Thyroid gland (tissue), 4 donors: ENCODE data around the gene ALDH1A1. TPM values are rescaled to one million over a fixed set of nuclear protein-coding genes. Genes with fewer than 3 reads are reported as not detected.

Experiments used
- DNase-seq, 2 donors: peaks; one replicate each; pipeline ENCODE4 v3.0.0-alpha.2; 2019
- H3K27ac ChIP-seq, 3 donors: fragments of 200-600 bp; sonication (generic); 1 replicate in 2 of 3; 2 replicates in 1 of 3; pipeline ENCODE4 v1.5.1; 2016 to 2019; ENCODE audit warnings: mild to moderate bottlenecking in 1 of 3, moderate library complexity in 1 of 3
- H3K27me3 ChIP-seq: fragments of 200-600 bp; sonication (generic); one replicate; pipeline ENCODE4 v1.5.1; 2019
- H3K36me3 ChIP-seq, 2 donors: fragments of 200-600 bp; sonication (generic); one replicate each; pipeline ENCODE4 v1.5.1; 2016 to 2019
- H3K4me1 ChIP-seq, 2 donors: fragments of 200-600 bp; sonication (generic); one replicate each; pipeline ENCODE4 v1.5.1; 2017 to 2019
- H3K4me3 ChIP-seq, 3 donors: fragments of 200-600 bp; sonication (generic); replicated peaks in 1 of 3; 1 replicate in 2 of 3; 2 replicates in 1 of 3; pipeline ENCODE4 v1.5.1; 2016; ENCODE audit warnings: mild to moderate bottlenecking in 1 of 3
- H3K9me3 ChIP-seq: fragments of 200-600 bp; sonication (generic); one replicate; pipeline ENCODE4 v1.5.1; 2017
- POLR2A ChIP-seq, 2 donors: fragments of 450-650 bp; IDR thresholded peaks; one replicate each; pipeline ENCODE4 v1.6.1; 2017; ENCODE audit warnings: antibody characterized with exemption in 2 of 2, mild to moderate bottlenecking in 2 of 2, moderate library complexity in 1 of 2
- WGBS, 2 donors: methylation state at CpG; one replicate each; pipeline ENCODE4 v1.1.5; 2017; 5-methylcytosine and 5-hydroxymethylcytosine counted together
- intact Hi-C: fragments of 100-400 bp; cut with DNase I; formaldehyde crosslinking; loops from one replicate; pipeline ENCODE4 v1.15.1; 2023
- total RNA-seq, 4 donors: library from RNA; depleted of rRNA; stranded (reverse); fragments of >200 nt; gene quantifications; one replicate each; pipeline ENCODE4 v1.2.3, GENCODE V29; 2016
- TF ChIP-seq, protein P1 (sequence below), 6 experiments: fragments of 200-600 bp in 3 of 6; fragments of 450-650 bp in 3 of 6; sonication (generic) in 3 of 6; IDR thresholded peaks; one replicate each; pipeline ENCODE4 v1.5.1; 2016 to 2019; ENCODE audit warnings: antibody characterized with exemption in 6 of 6, mild to moderate bottlenecking in 2 of 6, inconsistent platforms in 1 of 6, moderate library complexity in 1 of 6

The ALDH1A1 gene
- total RNA-seq, 4 donors from 2014 or later: 237 to 323 (median 293) TPM

DNA sequence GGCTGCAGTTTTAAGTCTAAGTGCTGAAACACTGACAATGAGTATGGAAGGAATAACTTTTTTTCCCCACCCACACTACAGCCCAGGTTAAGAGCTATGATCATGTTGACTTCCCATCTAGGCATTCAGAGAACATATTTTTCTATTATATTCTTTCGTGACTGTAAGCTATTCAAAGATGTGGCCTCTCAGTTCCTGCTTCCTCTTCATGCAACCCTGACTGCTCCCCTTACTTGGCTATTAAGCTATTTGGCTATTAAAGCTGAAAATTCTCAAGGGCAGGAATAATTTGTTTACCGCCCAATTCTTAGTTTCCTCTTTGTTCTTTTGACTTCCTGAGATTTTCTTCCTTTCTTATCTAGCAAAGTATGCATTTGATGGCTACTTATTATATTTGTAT is 18.6 kb upstream of the ALDH1A1 start:
- 68 to 72% methylated on average over 2 of the region's 2 CpGs for WGBS, 2 donors
- Histone ChIP-seq H3K4me1 (no peaks in the 10 kb centered on the region), H3K9me3 (no peaks in the 10 kb centered on the region), H3K4me3 (no peak overlapping the region), H3K27me3 (no peaks in the 10 kb centered on the region), H3K36me3 (no peaks in the 10 kb centered on the region), H3K27ac (no peak overlapping the region)
- intact Hi-C loops: no loop called here
- DNase-seq: no peak
- TF ChIP-seq POLR2A (IDR thresholded peaks at IDR 0.05): no peak
- TF ChIP-seq, protein P1, sequence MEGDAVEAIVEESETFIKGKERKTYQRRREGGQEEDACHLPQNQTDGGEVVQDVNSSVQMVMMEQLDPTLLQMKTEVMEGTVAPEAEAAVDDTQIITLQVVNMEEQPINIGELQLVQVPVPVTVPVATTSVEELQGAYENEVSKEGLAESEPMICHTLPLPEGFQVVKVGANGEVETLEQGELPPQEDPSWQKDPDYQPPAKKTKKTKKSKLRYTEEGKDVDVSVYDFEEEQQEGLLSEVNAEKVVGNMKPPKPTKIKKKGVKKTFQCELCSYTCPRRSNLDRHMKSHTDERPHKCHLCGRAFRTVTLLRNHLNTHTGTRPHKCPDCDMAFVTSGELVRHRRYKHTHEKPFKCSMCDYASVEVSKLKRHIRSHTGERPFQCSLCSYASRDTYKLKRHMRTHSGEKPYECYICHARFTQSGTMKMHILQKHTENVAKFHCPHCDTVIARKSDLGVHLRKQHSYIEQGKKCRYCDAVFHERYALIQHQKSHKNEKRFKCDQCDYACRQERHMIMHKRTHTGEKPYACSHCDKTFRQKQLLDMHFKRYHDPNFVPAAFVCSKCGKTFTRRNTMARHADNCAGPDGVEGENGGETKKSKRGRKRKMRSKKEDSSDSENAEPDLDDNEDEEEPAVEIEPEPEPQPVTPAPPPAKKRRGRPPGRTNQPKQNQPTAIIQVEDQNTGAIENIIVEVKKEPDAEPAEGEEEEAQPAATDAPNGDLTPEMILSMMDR (IDR thresholded peaks at IDR 0.05): no peak

DNA sequence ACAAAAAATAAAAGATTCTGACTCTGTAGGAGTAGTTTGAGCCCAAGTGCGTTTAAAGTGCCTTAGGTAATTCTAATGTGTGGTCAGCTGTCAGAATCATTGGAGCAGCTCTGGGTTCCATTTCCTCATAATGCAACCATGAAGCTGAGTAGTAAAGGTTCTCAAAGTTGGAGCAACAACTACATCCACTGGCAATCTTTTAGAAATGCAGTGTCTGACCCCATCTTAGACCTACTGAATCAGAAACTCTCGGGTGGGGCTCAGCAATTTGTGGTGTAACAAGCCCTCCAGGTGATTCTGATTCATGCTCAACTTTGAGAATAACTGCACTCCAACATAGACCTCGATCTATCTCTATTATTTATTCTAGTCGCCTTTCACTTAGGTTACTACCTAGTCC is 7.6 kb upstream of the ALDH1A1 start:
- Histone ChIP-seq H3K27me3 (no peaks in the 10 kb centered on the region), H3K4me1 (no peaks in the 10 kb centered on the region), H3K36me3 (no peaks in the 10 kb centered on the region), H3K27ac (no peak overlapping the region), H3K4me3 (no peak overlapping the region), H3K9me3 (no peaks in the 10 kb centered on the region)
- WGBS, 2 donors: 71 to 74% methylated on average over 4 of the region's 4 CpGs
- DNase-seq: no peak
- intact Hi-C loops: no loop called here
- TF ChIP-seq, protein P1 (IDR thresholded peaks at IDR 0.05): peak in 2 of 6 experiments; percentile 7 to 20
- TF ChIP-seq POLR2A (IDR thresholded peaks at IDR 0.05): no peak

DNA sequence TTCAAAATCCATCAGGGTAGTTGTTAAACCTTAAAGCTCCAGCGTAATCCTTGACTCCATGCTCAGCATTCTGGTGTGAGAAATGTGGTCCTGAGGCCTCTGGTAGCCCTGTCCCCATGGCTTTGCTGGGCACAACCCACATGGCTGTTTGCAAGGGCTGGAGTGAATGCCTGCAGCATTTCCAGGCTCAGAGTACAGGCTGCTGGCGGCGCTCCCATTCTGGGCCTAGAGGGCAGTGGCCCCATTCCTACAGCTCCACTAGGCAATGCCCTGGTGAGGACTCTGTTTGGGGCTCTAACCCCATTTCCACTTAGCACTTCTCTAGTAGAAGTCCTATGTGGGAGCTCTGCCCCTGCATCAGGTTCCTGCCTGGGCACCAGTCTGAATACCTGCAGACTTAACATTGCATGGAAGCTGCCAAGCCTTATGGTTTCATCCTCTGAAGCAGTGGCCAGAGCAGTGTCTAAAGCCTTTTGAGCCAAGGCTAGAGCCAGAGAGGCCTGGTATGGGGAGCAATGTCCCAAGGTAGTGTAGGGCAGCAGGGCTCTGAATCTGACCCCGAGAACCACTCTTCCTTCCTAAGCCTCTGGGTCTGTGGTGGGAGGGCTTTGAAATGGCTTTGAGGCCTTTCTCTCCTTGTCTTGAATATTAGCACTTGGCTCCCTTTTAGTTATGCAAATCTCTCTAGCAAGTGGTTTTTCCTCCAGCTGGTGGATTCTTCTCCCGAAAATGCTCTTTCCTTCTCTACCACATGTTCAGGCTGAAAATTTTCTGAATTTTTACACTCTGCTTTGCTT is 5.8 kb upstream of the ALDH1A1 start:
- Histone ChIP-seq H3K36me3 (no peaks in the 10 kb centered on the region), H3K27me3 (no peaks in the 10 kb centered on the region), H3K4me3 (no peak overlapping the region), H3K27ac (no peak overlapping the region), H3K4me1 (peaks cover 5% of the 10 kb centered on the region in 2 donors), H3K9me3 (no peaks in the 10 kb centered on the region)
- no peak for DNase-seq
- intact Hi-C loops: no loop called here
- TF ChIP-seq, protein P1 (IDR thresholded peaks at IDR 0.05): no peak
- no peak for TF ChIP-seq POLR2A (IDR thresholded peaks at IDR 0.05)
- WGBS, 2 donors: 95 to 96% methylated on average over 4 to 5 of the region's 5 CpGs

DNA sequence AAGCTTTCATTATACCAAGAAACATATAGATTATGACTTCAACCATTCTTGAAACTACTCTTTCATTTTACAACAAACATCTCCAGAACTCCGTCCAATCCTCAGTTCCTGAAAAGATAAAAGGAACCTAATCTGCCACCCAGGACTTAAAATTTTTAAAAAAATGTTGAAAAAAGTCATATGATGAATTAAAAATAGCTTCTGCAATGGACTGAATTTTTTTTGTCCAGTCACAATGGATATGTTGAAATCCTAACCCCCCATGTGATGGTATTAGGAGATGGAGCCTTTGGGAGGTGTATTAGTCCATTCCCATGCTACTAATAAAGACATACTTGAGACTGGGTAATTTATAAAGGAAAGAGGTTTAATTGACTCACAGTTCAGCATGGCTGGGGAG is 2.7 kb upstream of the ALDH1A1 start:
- peak overlapping the region in 1 of 3 donors; percentile 89 for H3K27ac ChIP-seq
- intact Hi-C loops: no loop called here
- H3K4me3 ChIP-seq: no peak overlapping the region
- peaks cover 9 to 12% of the 10 kb centered on the region in 2 donors for H3K4me1 ChIP-seq
- 93 to 97% methylated on average over 1 of the region's 1 CpG for WGBS, 2 donors
- H3K36me3 ChIP-seq: no peaks in the 10 kb centered on the region
- H3K27me3 ChIP-seq: no peaks in the 10 kb centered on the region
- TF ChIP-seq, protein P1 (IDR thresholded peaks at IDR 0.05): no peak
- no peak for TF ChIP-seq POLR2A (IDR thresholded peaks at IDR 0.05)
- no peak for DNase-seq
- no peaks in the 10 kb centered on the region for H3K9me3 ChIP-seq

DNA sequence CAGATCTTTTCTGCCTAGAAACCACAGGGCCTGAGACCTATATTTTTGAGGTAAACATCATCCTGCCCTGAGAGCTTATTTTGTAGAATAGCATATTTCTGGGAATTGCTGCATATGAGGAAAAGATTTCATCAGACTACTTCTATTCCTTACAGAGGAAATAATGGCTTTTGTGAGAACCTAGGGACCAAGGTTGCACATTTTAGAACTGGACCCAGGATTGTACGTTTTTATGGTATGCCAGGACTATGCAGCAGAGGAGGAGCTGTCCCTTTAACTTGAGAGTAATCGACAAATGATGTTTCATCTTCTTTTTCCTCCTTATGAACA is 2.2 kb upstream of the ALDH1A1 start:
- no peak for DNase-seq
- Histone ChIP-seq H3K4me3 (no peak overlapping the region), H3K27me3 (no peaks in the 10 kb centered on the region), H3K36me3 (no peaks in the 10 kb centered on the region), H3K27ac (peak overlapping the region in 2 of 3 donors; percentile 19 to 89), H3K4me1 (peaks cover 12% of the 10 kb centered on the region in 2 donors), H3K9me3 (no peaks in the 10 kb centered on the region)
- TF ChIP-seq, protein P1 (IDR thresholded peaks at IDR 0.05): no peak
- TF ChIP-seq POLR2A (IDR thresholded peaks at IDR 0.05): no peak
- intact Hi-C loops: no loop called here
- 85 to 95% methylated on average over 2 of the region's 2 CpGs for WGBS, 2 donors
